PC-3 (cell line): ENCODE measurements around the gene KCNIP2. TPM values are rescaled to one million over a fixed set of nuclear protein-coding genes. Genes with fewer than 3 reads are reported as not detected.

Experiments
- ATAC-seq: fragments of 200-7000 bp; cut with Tn5 transposase; 2 replicates; pipeline ENCODE4 v1.9.1; 2020; ENCODE audit warnings: mild to moderate bottlenecking, moderate library complexity
- BruUV-seq: library from RNA; stranded (reverse); fragments of 400-500 nt; replicated peaks from 2 replicates; lab custom pipeline; 2021; lab: Mats Ljungman, UMichigan
- CTCF ChIA-PET: fragments of 300-600 bp; sonication (Branson Sonifier 250); formaldehyde crosslinking; loops from one replicate; lab custom pipeline; 2022; ENCODE audit warnings: antibody characterized with exemption; lab: Charles Lee
- POLR2A ChIA-PET: fragments of 300-600 bp; sonication (Branson Sonifier 250); formaldehyde crosslinking; loops from one replicate; lab custom pipeline; 2022; ENCODE audit warnings: antibody characterized with exemption; ENCODE audit not compliant: unreplicated experiment; lab: Charles Lee
- DNase-seq: peaks from one replicate; pipeline ENCODE4 v3.0.0-alpha.2; 2015
- H2AFZ ChIP-seq: fragments of 300-600 bp; sonication (generic); 2 replicates; pipeline ENCODE4 v1.6.0; 2016; ENCODE audit warnings: antibody characterized with exemption, low read length
- H3F3A ChIP-seq: fragments of 300-600 bp; sonication (generic); one replicate; pipeline ENCODE4 v1.6.0; 2017; ENCODE audit warnings: antibody characterized with exemption, low read length, control low read depth, mild to moderate bottlenecking; ENCODE audit not compliant: unreplicated experiment
- H3K27ac ChIP-seq: fragments of 300-600 bp; sonication (generic); 2 replicates; pipeline ENCODE4 v1.5.1; 2016; ENCODE audit warnings: mild to moderate bottlenecking, low read length
- H3K27me3 ChIP-seq: fragments of 300-600 bp; sonication (generic); 2 replicates; pipeline ENCODE4 v1.6.1; 2016; ENCODE audit warnings: low read length, mixed read lengths
- H3K36me3 ChIP-seq: fragments of 300-600 bp; sonication (generic); 2 replicates; pipeline ENCODE4 v1.6.1; 2016; ENCODE audit warnings: low read depth, mixed run types, low read length, mixed read lengths
- H3K4me1 ChIP-seq: fragments of 300-600 bp; sonication (generic); 2 replicates; pipeline ENCODE4 v1.5.1; 2016; ENCODE audit warnings: low read length; ENCODE audit not compliant: insufficient read depth
- H3K4me2 ChIP-seq: fragments of 300-600 bp; sonication (generic); 2 replicates; pipeline ENCODE4 v1.6.0; 2016; ENCODE audit warnings: low read length
- H3K4me3 ChIP-seq: fragments of 300-600 bp; sonication (generic); 2 replicates; pipeline ENCODE4 v1.5.1; 2016; ENCODE audit warnings: mild to moderate bottlenecking, low read length, mixed read lengths
- H3K79me2 ChIP-seq: fragments of 300-600 bp; sonication (generic); 2 replicates; pipeline ENCODE4 v1.6.1; 2017; ENCODE audit warnings: low read length, mixed read lengths
- H3K9ac ChIP-seq: fragments of 300-600 bp; sonication (generic); 2 replicates; pipeline ENCODE4 v1.6.0; 2016; ENCODE audit warnings: mild to moderate bottlenecking, low read length
- H3K9me2 ChIP-seq: fragments of 300-600 bp; sonication (generic); replicated peaks from 2 replicates; pipeline ENCODE4 v1.6.1; 2016; ENCODE audit warnings: mixed run types, low read length, mixed read lengths
- H3K9me3 ChIP-seq: fragments of 300-600 bp; sonication (generic); 2 replicates; pipeline ENCODE4 v1.6.1; 2016; ENCODE audit warnings: low read length, mixed read lengths
- H4K20me1 ChIP-seq: fragments of 300-600 bp; sonication (generic); 2 replicates; pipeline ENCODE4 v1.6.1; 2016; ENCODE audit warnings: low read length, mixed read lengths
- CTCF ChIP-seq: fragments of 300-600 bp; sonication (generic); conservative IDR thresholded peaks from 2 replicates; pipeline ENCODE4 v1.5.1; 2017; ENCODE audit warnings: antibody characterized with exemption, low read depth, mild to moderate bottlenecking, low read length
- EZH2 ChIP-seq: fragments of 300-600 bp; sonication (generic); IDR thresholded peaks from one replicate; pipeline ENCODE4 v1.6.1; 2017; ENCODE audit warnings: antibody characterized with exemption, mild to moderate bottlenecking, low read length; ENCODE audit not compliant: unreplicated experiment
- EZH2phosphoT487 ChIP-seq: fragments of 300-600 bp; sonication (generic); IDR thresholded peaks from 2 replicates; pipeline ENCODE4 v1.6.1; 2018; ENCODE audit warnings: mild to moderate bottlenecking, antibody characterized with exemption, low read length, borderline replicate concordance
- intact Hi-C: fragments of 100-400 bp; cut with micrococcal nuclease; formaldehyde crosslinking; loops from 2 replicates; pipeline ENCODE4 v1.9.0; 2023
- total RNA-seq: library from RNA; depleted of rRNA; stranded (reverse); fragments of >200 nt; gene quantifications from 2 replicates; pipeline ENCODE4 v1.2.3, GENCODE V29; 2014

The KCNIP2 gene
- total RNA-seq, 1 experiment from 2014 or later = 1.5 TPM

GRCh38 chr10:101881036-101881774 is 37.6 kb upstream of the KCNIP2 start:
- ATAC-seq (no peak), DNase-seq (no peak)
- TF ChIP-seq EZH2phosphoT487 (no peak), EZH2 (no peak)
- no TSS peak for BruUV-seq
- H3F3A ChIP-seq = no peaks in the 10 kb centered on the region
- H3K27ac ChIP-seq = peak overlapping the region; percentile 95
- CTCF ChIA-PET = no interaction called here
- H4K20me1 ChIP-seq = no peaks in the 10 kb centered on the region
- H3K79me2 ChIP-seq = no peaks in the 10 kb centered on the region
- intact Hi-C loops = no loop called here
- H3K4me1 ChIP-seq = peaks cover 26% of the 10 kb centered on the region
- H3K9ac ChIP-seq = peak overlapping the region; percentile 80
- no peaks in the 10 kb centered on the region for H3K9me2 ChIP-seq
- H3K4me2 ChIP-seq = no peak overlapping the region
- no peaks in the 10 kb centered on the region for H3K27me3 ChIP-seq
- POLR2A ChIA-PET = no interaction called here
- H3K9me3 ChIP-seq = no peaks in the 10 kb centered on the region
- no peaks in the 10 kb centered on the region for H3K36me3 ChIP-seq
- no peak overlapping the region for H2AFZ ChIP-seq
- H3K4me3 ChIP-seq = no peak overlapping the region

- Histone ChIP-seq H3K27me3 (no peaks in the 10 kb centered on the region), H3K9me3 (no peaks in the 10 kb centered on the region), H3F3A (no peaks in the 10 kb centered on the region), H3K4me1 (peaks cover 26% of the 10 kb centered on the region), H3K9me2 (no peaks in the 10 kb centered on the region), H3K79me2 (no peaks in the 10 kb centered on the region), H2AFZ (peak overlapping the region; percentile 58; the same call in 1 of the 2 replicates), H4K20me1 (no peaks in the 10 kb centered on the region), H3K27ac (peak overlapping the region; percentile 95), H3K9ac (peak overlapping the region; percentile 80), H3K4me3 (no peak overlapping the region), H3K36me3 (no peaks in the 10 kb centered on the region), H3K4me2 (peak overlapping the region; percentile 74)
- no peak for TF ChIP-seq CTCF
- TF ChIP-seq EZH2 = no peak
- no peak for TF ChIP-seq EZH2phosphoT487
- POLR2A ChIA-PET = no interaction called here
- TSS peak; percentile 99 for BruUV-seq
- CTCF ChIA-PET = interaction anchor here (0.5 kb wide), 1 partner anchor 97 kb away, joined by 4 read pairs; the partner anchor contains the start of gene NPM3
- DNase-seq (no peak), ATAC-seq (no peak; the same call in 1 of the 2 replicates)
- intact Hi-C loops = no loop called here
These were observed 36.6 kb upstream of the KCNIP2 start for GRCh38 chr10:101880232-101880573.

- peak; percentile 87 for ATAC-seq
- BruUV-seq = TSS peak; percentile 70
- H2AFZ ChIP-seq = peak overlapping the region; percentile 58; the same call in 1 of the 2 replicates
These were observed 36.0 kb upstream of the KCNIP2 start for GRCh38 chr10:101879456-101880231.

More at GRCh38 chr10:101879456-101880231, 36.0 kb upstream of the KCNIP2 start:
- Histone ChIP-seq H3F3A (no peaks in the 10 kb centered on the region), H3K9ac (peak overlapping the region; percentile 80), H3K4me1 (peaks cover 26% of the 10 kb centered on the region), H3K79me2 (no peaks in the 10 kb centered on the region), H3K9me2 (no peaks in the 10 kb centered on the region), H3K27me3 (no peaks in the 10 kb centered on the region), H3K4me3 (no peak overlapping the region), H4K20me1 (no peaks in the 10 kb centered on the region), H3K36me3 (no peaks in the 10 kb centered on the region), H3K4me2 (peak overlapping the region; percentile 74), H3K9me3 (no peaks in the 10 kb centered on the region), H3K27ac (peak overlapping the region; percentile 95)
- no peak for TF ChIP-seq CTCF
- TF ChIP-seq EZH2phosphoT487 = no peak
- TF ChIP-seq EZH2 = no peak
- intact Hi-C loops = loop anchor here (1.0 to 2.0 kb wide), 2 partner anchors 31 to 39 kb away; no protein-coding TSS in a partner anchor
- POLR2A ChIA-PET = interaction anchor here (0.6 kb wide), 1 partner anchor 56 kb away, joined by 3 read pairs; no protein-coding TSS in a partner anchor
- CTCF ChIA-PET = interaction anchor here (0.5 to 0.9 kb wide), 3 partner anchors 12 to 96 kb away, joined by 3 to 11 read pairs (median 4); partner anchors contain the start of gene NPM3
- DNase-seq = peak; percentile 89
